NB4 (cell line): ENCODE measurements around the gene PPP1R3G.

Experiments used
- DNase-seq: peaks from one replicate; pipeline ENCODE4 v3.0.0; 2010; ENCODE audit warnings: low read depth
- H3K4me3 ChIP-seq: one replicate; pipeline ENCODE4 v1.5.1; 2011; ENCODE audit warnings: mild to moderate bottlenecking, low read depth, low read length, moderate library complexity
- CTCF ChIP-seq: IDR thresholded peaks from one replicate; pipeline ENCODE4 v1.5.1; 2012; ENCODE audit warnings: low read depth, low read length
- MAX ChIP-seq: IDR thresholded peaks from 2 replicates; pipeline ENCODE4 v1.6.1; 2011; ENCODE audit warnings: low read depth, low read length
- MYC ChIP-seq: IDR thresholded peaks from 2 replicates; pipeline ENCODE4 v1.6.1; 2011; ENCODE audit warnings: low read depth, low read length
- POLR2A ChIP-seq: IDR thresholded peaks from 2 replicates; pipeline ENCODE4 v1.6.1; 2011; ENCODE audit warnings: mild to moderate bottlenecking; ENCODE audit not compliant: insufficient read length; ENCODE audit errors: extremely low read depth

PPP1R3G gene

GRCh38 chr6:5073992-5074391 is 11.1 kb upstream of the PPP1R3G start:
- TF ChIP-seq POLR2A (no peak), CTCF (no peak), MAX (no peak), MYC (no peak)
- no peak for DNase-seq
- H3K4me3 ChIP-seq = no peak overlapping the region

GRCh38 chr6:5076931-5077330 is 8.2 kb upstream of the PPP1R3G start:
- no peak for TF ChIP-seq MYC
- no peak for TF ChIP-seq POLR2A
- no peak for TF ChIP-seq MAX
- no peak for TF ChIP-seq CTCF
- no peak overlapping the region for H3K4me3 ChIP-seq
- DNase-seq = no peak

- DNase-seq = peak; percentile 28
- no peak for TF ChIP-seq POLR2A
- no peak for TF ChIP-seq MYC
- no peak for TF ChIP-seq MAX
- TF ChIP-seq CTCF = no peak
- no peak overlapping the region for H3K4me3 ChIP-seq
Observed at GRCh38 chr6:5078121-5078669, 6.9 kb upstream of the PPP1R3G start.

GRCh38 chr6:5079692-5080091 is 5.4 kb upstream of the PPP1R3G start:
- no peak overlapping the region for H3K4me3 ChIP-seq

GRCh38 chr6:5080574-5080973 is 4.6 kb upstream of the PPP1R3G start:
- H3K4me3 ChIP-seq = no peak overlapping the region
- TF ChIP-seq CTCF (no peak), MAX (no peak), MYC (no peak), POLR2A (no peak)
- DNase-seq = no peak

More at GRCh38 chr6:5079692-5080091, 5.4 kb upstream of the PPP1R3G start:
- TF ChIP-seq MYC (no peak), CTCF (no peak), MAX (no peak), POLR2A (no peak)
- DNase-seq = no peak

GRCh38 chr6:5081182-5081581 is 4.0 kb upstream of the PPP1R3G start:
- DNase-seq = no peak
- H3K4me3 ChIP-seq = no peak overlapping the region
- no peak for TF ChIP-seq CTCF
- TF ChIP-seq POLR2A = no peak
- no peak for TF ChIP-seq MYC
- TF ChIP-seq MAX = no peak
